ENCODE data around the gene ZMIZ1. TPM values are rescaled to one million over a fixed set of nuclear protein-coding genes. Genes with fewer than 3 reads are reported as not detected.

Gene ZMIZ1
- total and polyA plus RNA-seq, 8 donors = 63.1 to 87.2 (median 76.8) TPM

GRCh38 chr10:79126351-79127080 lies 57.8 kb downstream of the ZMIZ1 start:
- intact Hi-C loops (cut with DNase I) = no loop called here
- DNase-seq = no peak

GRCh38 chr10:79127151-79127961 lies 58.6 kb downstream of the ZMIZ1 start:
- TF ChIP-seq, protein P1, sequence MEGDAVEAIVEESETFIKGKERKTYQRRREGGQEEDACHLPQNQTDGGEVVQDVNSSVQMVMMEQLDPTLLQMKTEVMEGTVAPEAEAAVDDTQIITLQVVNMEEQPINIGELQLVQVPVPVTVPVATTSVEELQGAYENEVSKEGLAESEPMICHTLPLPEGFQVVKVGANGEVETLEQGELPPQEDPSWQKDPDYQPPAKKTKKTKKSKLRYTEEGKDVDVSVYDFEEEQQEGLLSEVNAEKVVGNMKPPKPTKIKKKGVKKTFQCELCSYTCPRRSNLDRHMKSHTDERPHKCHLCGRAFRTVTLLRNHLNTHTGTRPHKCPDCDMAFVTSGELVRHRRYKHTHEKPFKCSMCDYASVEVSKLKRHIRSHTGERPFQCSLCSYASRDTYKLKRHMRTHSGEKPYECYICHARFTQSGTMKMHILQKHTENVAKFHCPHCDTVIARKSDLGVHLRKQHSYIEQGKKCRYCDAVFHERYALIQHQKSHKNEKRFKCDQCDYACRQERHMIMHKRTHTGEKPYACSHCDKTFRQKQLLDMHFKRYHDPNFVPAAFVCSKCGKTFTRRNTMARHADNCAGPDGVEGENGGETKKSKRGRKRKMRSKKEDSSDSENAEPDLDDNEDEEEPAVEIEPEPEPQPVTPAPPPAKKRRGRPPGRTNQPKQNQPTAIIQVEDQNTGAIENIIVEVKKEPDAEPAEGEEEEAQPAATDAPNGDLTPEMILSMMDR (IDR thresholded peaks at IDR 0.05) = no peak
- H3K27ac ChIP-seq = peak overlapping the region; percentile 19 to 26
- peaks cover 29 to 64% of the 10 kb centered on the region in 2 donors for H3K4me1 ChIP-seq

More at GRCh38 chr10:79126351-79127080, 57.8 kb downstream of the ZMIZ1 start:
- H3K4me3 ChIP-seq = no peak overlapping the region
- peak overlapping the region in 1 of 2 donors; percentile 19 for H3K27ac ChIP-seq
- H3K36me3 ChIP-seq = peaks cover 0 to 46% of the 10 kb centered on the region in 2 donors
- H3K27me3 ChIP-seq = no peaks in the 10 kb centered on the region
- H3K9me3 ChIP-seq = no peaks in the 10 kb centered on the region
- peaks cover 29 to 57% of the 10 kb centered on the region in 2 donors for H3K4me1 ChIP-seq
- TF ChIP-seq, protein P1 (IDR thresholded peaks at IDR 0.05) = no peak
- no peak for ATAC-seq

GRCh38 chr10:79128241-79128922 lies 59.6 kb downstream of the ZMIZ1 start:
- intact Hi-C loops (cut with DNase I) = no loop called here
- DNase-seq (no peak), ATAC-seq (no peak)
- H3K36me3 ChIP-seq = peaks cover 0 to 27% of the 10 kb centered on the region in 2 donors
- H3K27ac ChIP-seq = peak overlapping the region; percentile 26 to 48
- TF ChIP-seq, protein P1 (IDR thresholded peaks at IDR 0.05) = no peak
- no peaks in the 10 kb centered on the region for H3K27me3 ChIP-seq
- H3K9me3 ChIP-seq = no peaks in the 10 kb centered on the region
- peaks cover 32 to 74% of the 10 kb centered on the region in 2 donors for H3K4me1 ChIP-seq
- H3K4me3 ChIP-seq = no peak overlapping the region

More at GRCh38 chr10:79127151-79127961, 58.6 kb downstream of the ZMIZ1 start:
- intact Hi-C loops (cut with DNase I) = no loop called here
- peak; percentile 97 for ATAC-seq
- Histone ChIP-seq H3K27me3 (no peaks in the 10 kb centered on the region), H3K9me3 (no peaks in the 10 kb centered on the region), H3K36me3 (peaks cover 0 to 37% of the 10 kb centered on the region in 2 donors), H3K4me3 (no peak overlapping the region)
- peak in 3 of 4 donors; percentile 68 to 93 (median 93) for DNase-seq

DNA sequence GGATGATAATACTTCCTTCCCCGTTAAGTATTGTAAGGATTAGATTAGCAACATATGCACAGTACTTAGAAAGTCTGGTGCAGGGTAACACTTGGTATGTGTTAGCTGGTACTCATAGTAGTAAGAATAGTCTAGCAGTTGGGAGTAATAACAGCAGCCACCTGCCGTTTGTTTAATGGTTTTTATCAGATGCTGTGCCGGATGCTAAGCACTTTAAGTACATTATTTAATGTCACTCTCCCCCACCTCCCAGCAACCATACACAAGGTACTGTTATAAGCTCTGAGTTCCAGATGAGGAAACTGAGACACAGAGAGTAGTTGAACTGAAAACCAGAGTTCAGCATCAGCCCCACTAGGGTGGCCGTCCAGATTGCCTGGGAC lies 60.1 kb downstream of the ZMIZ1 start:
- Histone ChIP-seq H3K27ac (peak overlapping the region; percentile 26 to 48), H3K4me1 (peaks cover 32 to 78% of the 10 kb centered on the region in 2 donors), H3K4me3 (no peak overlapping the region), H3K9me3 (no peaks in the 10 kb centered on the region), H3K36me3 (peaks cover 0 to 22% of the 10 kb centered on the region in 2 donors), H3K27me3 (no peaks in the 10 kb centered on the region)
- intact Hi-C loops (cut with DNase I) = no loop called here
- DNase-seq (no peak), ATAC-seq (no peak)
- TF ChIP-seq, protein P1 (IDR thresholded peaks at IDR 0.05) = no peak

Data from left lung (tissue), 10 donors.